GM12875 (cell line): ENCODE measurements around the gene MSH2.
"Not testable (repeated sequence)": the region's sequence is repeated elsewhere in the genome, so short reads cannot be mapped to it uniquely, and the experiment has no call there.

ENCODE experiments used
- H3K4me3 ChIP-seq: one replicate; pipeline ENCODE4 v1.5.1; 2011; ENCODE audit warnings: low read depth, low read length, control low read depth
- CTCF ChIP-seq: IDR thresholded peaks from 2 replicates; pipeline ENCODE4 v1.5.1; 2011; ENCODE audit warnings: low read depth, mild to moderate bottlenecking, control low read depth, inconsistent platforms, low read length, moderate library complexity, borderline replicate concordance; ENCODE audit not compliant: insufficient read depth

Gene MSH2

DNA sequence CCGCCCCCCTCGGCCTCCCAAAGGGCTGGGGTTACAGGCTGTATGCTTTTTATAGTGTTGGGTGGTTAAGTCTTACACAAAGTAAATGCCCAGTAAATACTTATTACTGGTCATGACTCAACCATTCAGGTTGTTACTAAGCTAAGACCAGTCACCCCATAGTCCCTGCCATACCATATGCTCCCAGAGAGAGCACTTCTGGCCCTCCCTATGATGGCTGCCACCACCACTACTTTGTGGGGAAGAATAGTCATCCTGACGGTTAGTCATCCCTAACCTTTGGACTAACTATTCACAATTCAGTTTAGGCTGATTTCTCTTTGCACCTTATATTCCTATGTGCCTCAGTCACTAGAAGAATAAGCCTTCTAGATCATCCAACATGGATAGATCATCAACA is 42.0 kb upstream of the MSH2 start:
- TF ChIP-seq CTCF: no peak
- H3K4me3 ChIP-seq: no peak overlapping the region

DNA sequence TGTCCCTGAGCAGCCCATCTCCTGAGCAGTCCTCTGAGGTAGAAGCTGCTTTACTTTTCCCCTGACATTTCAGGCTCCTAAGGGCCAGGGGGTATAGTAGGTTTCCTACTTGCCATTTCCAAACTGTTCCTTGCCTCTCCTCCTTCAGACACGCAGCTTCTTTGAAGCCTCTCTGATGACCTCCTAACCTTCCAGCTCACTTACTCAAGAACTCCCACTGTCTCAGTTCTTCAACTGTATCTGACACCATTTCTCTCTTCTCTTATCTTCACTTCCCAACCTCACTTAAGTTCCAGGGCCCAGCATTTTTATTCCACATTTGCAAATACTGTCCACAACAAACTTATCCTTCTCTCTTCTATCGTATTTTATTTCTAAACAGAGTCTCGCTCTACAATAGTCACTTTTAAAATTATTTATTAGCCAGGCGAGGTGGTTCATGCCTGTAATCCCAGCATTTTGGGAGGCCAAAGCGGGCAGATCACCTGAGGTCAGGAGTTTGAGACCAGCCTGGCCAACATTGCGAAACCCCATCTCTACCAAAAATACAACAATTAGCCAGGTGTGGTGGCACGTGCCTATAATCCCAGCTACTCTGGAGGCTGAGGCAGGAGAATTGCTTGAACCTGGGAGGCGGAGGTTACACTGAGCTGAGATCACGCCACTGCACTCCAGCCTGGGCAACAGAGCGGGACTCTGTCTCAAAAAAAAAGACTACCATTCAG is 41.3 kb upstream of the MSH2 start:
- H3K4me3 ChIP-seq: not testable (repeated sequence)

GRCh38 chr2:47373747-47374146 is 29.2 kb upstream of the MSH2 start:
- no peak overlapping the region for H3K4me3 ChIP-seq
- no peak for TF ChIP-seq CTCF

DNA sequence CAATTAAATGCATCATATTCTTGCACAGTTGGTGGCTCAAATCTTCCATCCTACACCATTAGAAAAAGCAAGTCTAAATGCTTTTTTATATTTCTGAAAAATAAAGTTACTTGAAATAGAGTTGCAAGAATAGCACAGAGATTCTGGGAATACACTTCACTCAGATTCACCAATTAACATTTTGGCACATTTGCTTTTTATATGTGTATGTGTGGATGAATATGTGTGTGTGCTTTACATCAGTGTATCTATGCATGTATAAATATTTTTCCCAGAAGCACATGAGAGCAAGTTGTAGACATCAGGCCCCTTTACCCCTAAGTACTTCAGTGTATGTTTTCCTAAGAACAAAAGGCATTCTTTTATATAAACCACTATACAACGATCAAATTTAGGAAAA is 27.6 kb upstream of the MSH2 start:
- TF ChIP-seq CTCF: no peak

DNA sequence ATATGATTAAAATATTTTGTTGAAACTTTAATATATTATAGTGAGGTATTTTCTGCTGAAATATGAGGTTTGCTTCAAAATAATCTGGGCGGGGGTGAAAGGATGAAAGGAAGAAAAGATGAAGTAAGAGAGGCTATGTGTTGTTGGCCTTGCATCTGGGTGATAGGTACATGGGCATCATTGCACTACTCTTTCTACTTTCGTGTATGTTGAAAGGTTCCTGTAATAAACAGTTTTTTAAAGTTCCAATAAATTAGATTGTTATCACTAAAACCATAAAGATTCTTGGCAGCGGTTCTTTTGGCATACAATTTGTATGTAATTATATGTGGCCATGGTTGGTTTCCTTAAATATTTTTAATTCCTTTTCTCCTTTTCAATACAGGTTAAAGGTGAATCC is 23.6 kb upstream of the MSH2 start:
- no peak for TF ChIP-seq CTCF
- no peak overlapping the region for H3K4me3 ChIP-seq

More for the DNA sequence above, 27.6 kb upstream of the MSH2 start:
- H3K4me3 ChIP-seq: no peak overlapping the region

GRCh38 chr2:47381408-47381807 is 21.5 kb upstream of the MSH2 start:
- TF ChIP-seq CTCF: no peak
- H3K4me3 ChIP-seq: no peak overlapping the region

- no peak for TF ChIP-seq CTCF
- no peak overlapping the region for H3K4me3 ChIP-seq
Observed at GRCh38 chr2:47386551-47386950, 16.4 kb upstream of the MSH2 start.
